Neural cell (in vitro differentiated cells): Measurements from ENCODE around the gene AHNAK2. TPM values are rescaled to one million over a fixed set of nuclear protein-coding genes. Genes with fewer than 3 reads are reported as not detected.

Experiments used
- H2AFZ ChIP-seq: fragments of 200-600, 300-800 bp; sonication (generic), shearing (Covaris generic); 2 replicates; pipeline ENCODE4 v1.6.0; 2014; ENCODE audit warnings: low read depth, mild to moderate bottlenecking, antibody characterized with exemption, low read length, moderate library complexity
- H3F3A ChIP-seq: fragments of 200-600 bp; shearing (Covaris generic); 2 replicates; pipeline ENCODE4 v1.6.1; 2016; ENCODE audit warnings: mild to moderate bottlenecking, moderate library complexity, mixed read lengths, antibody characterized with exemption, low read length; ENCODE audit not compliant: insufficient read depth, poor library complexity, severe bottlenecking
- H3K27ac ChIP-seq: fragments of 200-600, 300-800 bp; sonication (generic), shearing (Covaris generic); 2 replicates; pipeline ENCODE4 v1.5.1; 2014; ENCODE audit warnings: mild to moderate bottlenecking, low read length, moderate library complexity
- H3K27me3 ChIP-seq: fragments of 300-800, 200-600 bp; sonication (generic), shearing (Covaris generic); 2 replicates; pipeline ENCODE4 v1.6.0; 2014; ENCODE audit warnings: mild to moderate bottlenecking, low read depth, low read length, moderate library complexity; ENCODE audit not compliant: insufficient read depth
- H3K36me3 ChIP-seq: fragments of 300-800, 200-600 bp; sonication (generic), shearing (Covaris generic); 2 replicates; pipeline ENCODE4 v1.5.1; 2014; ENCODE audit warnings: mild to moderate bottlenecking, antibody characterized with exemption, low read length, moderate library complexity; ENCODE audit not compliant: insufficient read depth
- H3K4me2 ChIP-seq: fragments of 300-800, 200-600 bp; sonication (generic), shearing (Covaris generic); 2 replicates; pipeline ENCODE4 v1.6.0; 2014; ENCODE audit warnings: mild to moderate bottlenecking, low read length
- H3K4me3 ChIP-seq: fragments of 300-800, 200-600 bp; sonication (generic), shearing (Covaris generic); 2 replicates; pipeline ENCODE4 v1.5.1; 2014; ENCODE audit warnings: mild to moderate bottlenecking, low read length, moderate library complexity
- H3K79me2 ChIP-seq: fragments of 200-600 bp; shearing (Covaris generic); replicated peaks from 2 replicates; pipeline ENCODE4 v1.6.0; 2014; ENCODE audit warnings: mild to moderate bottlenecking, low read length, moderate library complexity; ENCODE audit not compliant: insufficient read depth
- H3K9ac ChIP-seq: fragments of 300-800, 200-600 bp; sonication (generic), shearing (Covaris generic); 2 replicates; pipeline ENCODE4 v1.6.1; 2016; ENCODE audit warnings: mild to moderate bottlenecking, low read length, mixed read lengths
- H3K9me2 ChIP-seq: fragments of 200-600 bp; shearing (Covaris generic); 2 replicates; pipeline ENCODE4 v1.6.1; 2016; ENCODE audit warnings: mild to moderate bottlenecking, low read length, mixed read lengths; ENCODE audit not compliant: insufficient read depth
- H3K9me3 ChIP-seq: fragments of 200-600, 300-800 bp; sonication (generic), shearing (Covaris generic); 2 replicates; pipeline ENCODE4 v1.6.1; 2016; ENCODE audit warnings: mild to moderate bottlenecking, mixed run types, low read length, moderate library complexity, mixed read lengths
- H4K20me1 ChIP-seq: fragments of 200-600 bp; shearing (Covaris generic); 2 replicates; pipeline ENCODE4 v1.6.1; 2016; ENCODE audit warnings: mild to moderate bottlenecking, mixed run types; ENCODE audit not compliant: insufficient read depth
- CTCF ChIP-seq: fragments of 450-650 bp; IDR thresholded peaks from 2 replicates; pipeline ENCODE4 v1.5.1; 2014; ENCODE audit warnings: antibody characterized with exemption, mild to moderate bottlenecking, moderate library complexity; ENCODE audit not compliant: poor library complexity, severe bottlenecking
- EP300 ChIP-seq: fragments of 450-650 bp; conservative IDR thresholded peaks from 2 replicates; pipeline ENCODE4 v1.6.1; 2014; ENCODE audit warnings: antibody characterized with exemption, mild to moderate bottlenecking, moderate library complexity; ENCODE audit not compliant: poor library complexity, severe bottlenecking
- EZH2 ChIP-seq: fragments of 200-600, 300-800 bp; shearing (Covaris generic), sonication (generic); IDR thresholded peaks from 2 replicates; pipeline ENCODE4 v1.6.1; 2014; ENCODE audit warnings: antibody characterized with exemption, low read length, borderline replicate concordance, mild to moderate bottlenecking; ENCODE audit not compliant: insufficient read depth, poor library complexity, severe bottlenecking
- MXI1 ChIP-seq: fragments of 450-650 bp; conservative IDR thresholded peaks from 2 replicates; pipeline ENCODE4 v1.6.1; 2014; ENCODE audit warnings: antibody characterized with exemption, mild to moderate bottlenecking; ENCODE audit not compliant: poor library complexity, severe bottlenecking
- POLR2AphosphoS5 ChIP-seq: IDR thresholded peaks from 2 replicates; pipeline ENCODE4 v1.6.1; 2012
- RAD21 ChIP-seq: fragments of 450-650 bp; conservative IDR thresholded peaks from 2 replicates; pipeline ENCODE4 v1.6.1; 2014; ENCODE audit warnings: antibody characterized with exemption, mild to moderate bottlenecking, moderate library complexity
- REST ChIP-seq: IDR thresholded peaks from 2 replicates; pipeline ENCODE4 v1.6.1; 2012; ENCODE audit warnings: borderline replicate concordance
- SMC3 ChIP-seq: fragments of 450-650 bp; conservative IDR thresholded peaks from 2 replicates; pipeline ENCODE4 v1.6.1; 2014; ENCODE audit warnings: antibody characterized with exemption, mild to moderate bottlenecking, moderate library complexity; ENCODE audit not compliant: poor library complexity
- TAF1 ChIP-seq: IDR thresholded peaks from 2 replicates; pipeline ENCODE4 v1.6.1; 2012; ENCODE audit warnings: low read depth
- polyA plus RNA-seq: library from polyadenylated mRNA; depleted of rRNA; stranded (reverse); fragments of >200 nt; gene quantifications from 2 replicates; pipeline ENCODE4 v1.2.3, GENCODE V29; 2014

Gene AHNAK2
- polyA plus RNA-seq, 1 donor from 2014 or later = 1.4 TPM

GRCh38 chr14:105026802-105027563, 48.8 kb upstream of the AHNAK2 start:
- H4K20me1 ChIP-seq = no peaks in the 10 kb centered on the region
- no peak overlapping the region for H3K4me3 ChIP-seq
- no peak overlapping the region for H3K9ac ChIP-seq
- no peaks in the 10 kb centered on the region for H3K79me2 ChIP-seq
- H3K36me3 ChIP-seq = no peaks in the 10 kb centered on the region
- no peaks in the 10 kb centered on the region for H3K27me3 ChIP-seq
- H3K9me3 ChIP-seq = no peaks in the 10 kb centered on the region
- no peak overlapping the region for H3K4me2 ChIP-seq
- no peaks in the 10 kb centered on the region for H3K9me2 ChIP-seq
- no peak overlapping the region for H3K27ac ChIP-seq
- no peak overlapping the region for H2AFZ ChIP-seq
- TF ChIP-seq SMC3 (no peak), RAD21 (no peak), REST (no peak), EZH2 (no peak), POLR2AphosphoS5 (no peak), TAF1 (no peak), EP300 (no peak)
- H3F3A ChIP-seq = no peaks in the 10 kb centered on the region

- H3K27me3 ChIP-seq = no peaks in the 10 kb centered on the region
- H3K9ac ChIP-seq = no peak overlapping the region
- H2AFZ ChIP-seq = no peak overlapping the region
- H3K9me3 ChIP-seq = no peaks in the 10 kb centered on the region
- H3K27ac ChIP-seq = no peak overlapping the region
- H3F3A ChIP-seq = peaks cover 6% of the 10 kb centered on the region
- H3K36me3 ChIP-seq = no peaks in the 10 kb centered on the region
- H3K9me2 ChIP-seq = no peaks in the 10 kb centered on the region
- no peak overlapping the region for H3K4me2 ChIP-seq
- no peaks in the 10 kb centered on the region for H3K79me2 ChIP-seq
- no peak overlapping the region for H3K4me3 ChIP-seq
- TF ChIP-seq EP300 = no peak
- no peak for TF ChIP-seq REST
- no peak for TF ChIP-seq CTCF
- no peak for TF ChIP-seq SMC3
- no peak for TF ChIP-seq TAF1
- no peak for TF ChIP-seq POLR2AphosphoS5
- no peak for TF ChIP-seq EZH2
- TF ChIP-seq RAD21 = no peak
- no peak for TF ChIP-seq MXI1
- H4K20me1 ChIP-seq = no peaks in the 10 kb centered on the region
Measured at GRCh38 chr14:105026033-105026785, 48.0 kb upstream of the AHNAK2 start.
